ENCODE measurements around the gene BORCS5.

The BORCS5 gene

DNA sequence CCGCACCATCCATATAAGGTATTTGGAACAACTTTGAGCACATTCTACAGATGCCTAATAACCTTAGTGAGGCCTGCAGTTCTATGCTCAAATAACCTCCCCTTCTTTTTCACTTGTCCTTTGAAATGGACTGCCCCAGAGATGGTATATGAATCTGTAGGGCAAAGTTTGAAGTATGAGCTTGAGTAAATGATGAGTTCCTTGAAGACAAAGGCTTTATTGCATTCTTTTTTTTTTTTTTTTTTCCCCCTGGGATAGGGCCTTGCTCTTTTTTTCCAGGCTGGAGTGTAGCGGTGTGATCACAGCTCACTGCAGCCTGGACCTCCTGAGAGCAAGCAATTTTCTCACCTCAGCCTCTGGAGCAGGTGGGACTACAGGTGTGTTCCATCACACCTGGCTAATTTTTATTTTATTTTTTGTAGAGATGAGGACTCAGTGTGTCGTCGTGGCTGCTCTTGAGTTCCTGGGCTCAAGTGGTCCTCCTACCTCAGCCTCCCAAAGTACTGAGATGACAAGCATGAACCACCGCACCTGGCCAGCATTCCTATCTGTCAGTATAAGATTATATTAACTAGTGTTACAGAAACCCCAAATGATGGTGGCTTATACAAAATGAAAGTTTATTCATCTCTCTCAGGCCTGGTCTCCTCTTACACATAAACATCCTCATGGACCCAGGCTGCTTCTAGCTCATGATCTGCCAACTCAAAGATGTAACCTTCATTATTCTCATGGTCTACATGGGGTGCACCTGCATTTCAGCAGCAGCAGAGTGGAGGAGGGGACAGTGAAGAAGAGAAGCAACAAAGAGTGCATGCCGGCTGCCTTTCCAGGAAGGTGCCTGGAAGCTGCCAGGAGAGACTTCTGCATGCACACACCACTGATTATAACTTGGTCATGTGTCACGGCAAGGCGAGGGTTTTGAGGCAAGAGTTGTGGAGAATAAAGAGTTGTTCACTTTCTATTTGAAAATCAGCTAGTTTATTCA, 104.4 kb downstream of the BORCS5 start:
- TF ChIP-seq SIN3A (IDR thresholded peaks at IDR 0.05; ENCODE audit: borderline replicate concordance, insufficient read depth, low read length) = no peak
- no peak for TF ChIP-seq FOXP2 (optimal IDR thresholded peaks at IDR 0.05; ENCODE audit: borderline replicate concordance, extremely low read depth, extremely low read length, insufficient read depth)
- no peak for TF ChIP-seq POLR2AphosphoS5 (IDR thresholded peaks at IDR 0.05; ENCODE audit: low read depth, low read length)
- TF ChIP-seq, protein P1, sequence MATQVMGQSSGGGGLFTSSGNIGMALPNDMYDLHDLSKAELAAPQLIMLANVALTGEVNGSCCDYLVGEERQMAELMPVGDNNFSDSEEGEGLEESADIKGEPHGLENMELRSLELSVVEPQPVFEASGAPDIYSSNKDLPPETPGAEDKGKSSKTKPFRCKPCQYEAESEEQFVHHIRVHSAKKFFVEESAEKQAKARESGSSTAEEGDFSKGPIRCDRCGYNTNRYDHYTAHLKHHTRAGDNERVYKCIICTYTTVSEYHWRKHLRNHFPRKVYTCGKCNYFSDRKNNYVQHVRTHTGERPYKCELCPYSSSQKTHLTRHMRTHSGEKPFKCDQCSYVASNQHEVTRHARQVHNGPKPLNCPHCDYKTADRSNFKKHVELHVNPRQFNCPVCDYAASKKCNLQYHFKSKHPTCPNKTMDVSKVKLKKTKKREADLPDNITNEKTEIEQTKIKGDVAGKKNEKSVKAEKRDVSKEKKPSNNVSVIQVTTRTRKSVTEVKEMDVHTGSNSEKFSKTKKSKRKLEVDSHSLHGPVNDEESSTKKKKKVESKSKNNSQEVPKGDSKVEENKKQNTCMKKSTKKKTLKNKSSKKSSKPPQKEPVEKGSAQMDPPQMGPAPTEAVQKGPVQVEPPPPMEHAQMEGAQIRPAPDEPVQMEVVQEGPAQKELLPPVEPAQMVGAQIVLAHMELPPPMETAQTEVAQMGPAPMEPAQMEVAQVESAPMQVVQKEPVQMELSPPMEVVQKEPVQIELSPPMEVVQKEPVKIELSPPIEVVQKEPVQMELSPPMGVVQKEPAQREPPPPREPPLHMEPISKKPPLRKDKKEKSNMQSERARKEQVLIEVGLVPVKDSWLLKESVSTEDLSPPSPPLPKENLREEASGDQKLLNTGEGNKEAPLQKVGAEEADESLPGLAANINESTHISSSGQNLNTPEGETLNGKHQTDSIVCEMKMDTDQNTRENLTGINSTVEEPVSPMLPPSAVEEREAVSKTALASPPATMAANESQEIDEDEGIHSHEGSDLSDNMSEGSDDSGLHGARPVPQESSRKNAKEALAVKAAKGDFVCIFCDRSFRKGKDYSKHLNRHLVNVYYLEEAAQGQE (IDR thresholded peaks at IDR 0.05; ENCODE audit: insufficient read depth in 1 of 2, low read depth in 2 of 2, low read length in 2 of 2) = no peak
- TF ChIP-seq TAF1 (IDR thresholded peaks at IDR 0.05; ENCODE audit: borderline replicate concordance, insufficient read depth, low read length) = no peak

DNA sequence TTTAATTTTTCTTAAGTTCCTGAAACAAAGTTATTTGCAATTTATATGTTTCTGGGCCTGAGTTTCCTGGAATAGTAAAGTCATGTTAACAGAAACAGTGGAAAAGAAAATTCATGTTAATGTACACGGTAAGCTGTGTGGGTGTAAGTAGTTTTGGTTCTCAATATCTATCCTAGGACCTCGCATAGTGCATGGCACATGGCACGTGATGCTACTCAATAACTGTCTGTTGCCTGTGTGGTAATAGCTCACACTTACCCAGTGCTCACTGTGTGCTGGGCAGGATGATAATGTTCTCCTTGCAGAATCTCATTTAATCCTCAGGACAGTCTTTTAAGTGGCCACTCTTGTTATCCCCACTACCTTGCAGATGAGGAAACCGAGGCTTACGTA, 105.0 kb downstream of the BORCS5 start:
- TF ChIP-seq TAF1 (IDR thresholded peaks at IDR 0.05; ENCODE audit: borderline replicate concordance, insufficient read depth, low read length) = no peak
- TF ChIP-seq POLR2AphosphoS5 (IDR thresholded peaks at IDR 0.05; ENCODE audit: low read depth, low read length) = no peak
- no peak for TF ChIP-seq SIN3A (IDR thresholded peaks at IDR 0.05; ENCODE audit: borderline replicate concordance, insufficient read depth, low read length)
- TF ChIP-seq FOXP2 (optimal IDR thresholded peaks at IDR 0.05; ENCODE audit: borderline replicate concordance, extremely low read depth, extremely low read length, insufficient read depth) = no peak
- TF ChIP-seq, protein P1 (IDR thresholded peaks at IDR 0.05; ENCODE audit: insufficient read depth in 1 of 2, low read depth in 2 of 2, low read length in 2 of 2) = no peak

DNA sequence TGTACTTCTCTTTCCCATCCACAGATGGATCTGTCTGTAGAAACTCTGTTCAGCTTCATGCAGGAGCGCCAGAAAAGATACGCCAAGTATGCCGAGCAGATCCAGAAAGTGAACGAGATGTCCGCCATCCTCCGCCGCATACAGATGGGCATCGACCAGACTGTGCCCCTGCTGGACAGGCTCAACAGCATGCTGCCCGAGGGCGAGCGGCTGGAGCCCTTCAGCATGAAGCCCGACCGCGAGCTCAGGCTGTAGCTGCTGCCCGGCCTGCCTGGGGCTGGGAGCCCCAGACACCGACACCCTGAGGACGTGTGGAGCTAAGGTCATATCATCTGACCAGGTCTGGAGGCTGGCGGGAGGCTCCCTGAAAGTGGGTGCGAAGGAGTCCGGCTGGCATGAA, 108.6 kb downstream of the BORCS5 start:
- TF ChIP-seq SIN3A (IDR thresholded peaks at IDR 0.05; ENCODE audit: borderline replicate concordance, insufficient read depth, low read length) (no peak), FOXP2 (optimal IDR thresholded peaks at IDR 0.05; ENCODE audit: borderline replicate concordance, extremely low read depth, extremely low read length, insufficient read depth) (no peak), POLR2AphosphoS5 (IDR thresholded peaks at IDR 0.05; ENCODE audit: low read depth, low read length) (no peak), TAF1 (IDR thresholded peaks at IDR 0.05; ENCODE audit: borderline replicate concordance, insufficient read depth, low read length) (no peak)
- TF ChIP-seq, protein P1 (IDR thresholded peaks at IDR 0.05; ENCODE audit: insufficient read depth in 1 of 2, low read depth in 2 of 2, low read length in 2 of 2) = no peak

DNA sequence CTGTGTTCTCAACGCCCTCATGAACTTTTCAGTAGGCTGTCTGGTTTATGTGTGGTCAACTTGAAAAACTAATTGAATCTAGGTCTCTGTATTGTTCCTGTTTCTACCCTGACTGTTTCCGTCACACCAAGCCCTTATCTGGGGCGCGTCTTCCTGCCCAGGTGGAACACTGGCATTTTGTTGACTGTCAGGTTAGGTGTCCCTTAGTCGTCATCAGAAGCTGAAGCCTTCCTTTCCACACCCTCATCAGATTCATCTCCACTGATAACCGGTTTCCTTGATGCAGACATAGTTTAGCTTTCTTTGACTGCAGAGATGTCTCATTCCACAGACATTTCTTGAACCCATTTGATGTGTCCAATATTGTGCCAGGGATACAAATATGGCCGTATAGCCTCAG, 109.3 kb downstream of the BORCS5 start:
- TF ChIP-seq SIN3A (IDR thresholded peaks at IDR 0.05; ENCODE audit: borderline replicate concordance, insufficient read depth, low read length) = no peak
- no peak for TF ChIP-seq FOXP2 (optimal IDR thresholded peaks at IDR 0.05; ENCODE audit: borderline replicate concordance, extremely low read depth, extremely low read length, insufficient read depth)
- no peak for TF ChIP-seq POLR2AphosphoS5 (IDR thresholded peaks at IDR 0.05; ENCODE audit: low read depth, low read length)
- TF ChIP-seq TAF1 (IDR thresholded peaks at IDR 0.05; ENCODE audit: borderline replicate concordance, insufficient read depth, low read length) = no peak

DNA sequence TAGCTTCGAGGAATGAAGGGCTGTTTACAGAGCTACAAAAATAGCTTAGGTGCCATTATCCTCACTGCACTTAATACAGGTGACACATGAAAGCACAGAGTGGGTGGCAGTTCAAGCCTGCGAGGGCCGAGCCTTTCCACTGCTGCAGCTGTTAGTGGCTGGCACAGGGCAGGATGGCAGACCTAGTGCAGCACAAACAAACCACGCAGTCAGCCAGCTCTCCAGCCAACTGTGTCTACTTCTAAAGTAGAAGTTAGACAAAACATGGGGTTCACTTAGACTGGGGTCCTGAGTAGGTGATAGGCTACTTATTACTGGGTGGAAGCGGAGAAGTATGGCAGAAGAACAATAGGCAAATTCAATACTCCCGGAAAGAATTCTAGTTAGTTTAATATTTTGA, 110.4 kb downstream of the BORCS5 start:
- TF ChIP-seq FOXP2 (optimal IDR thresholded peaks at IDR 0.05; ENCODE audit: borderline replicate concordance, extremely low read depth, extremely low read length, insufficient read depth) (no peak), SIN3A (IDR thresholded peaks at IDR 0.05; ENCODE audit: borderline replicate concordance, insufficient read depth, low read length) (no peak), TAF1 (IDR thresholded peaks at IDR 0.05; ENCODE audit: borderline replicate concordance, insufficient read depth, low read length) (no peak), POLR2AphosphoS5 (IDR thresholded peaks at IDR 0.05; ENCODE audit: low read depth, low read length) (no peak)
- TF ChIP-seq, protein P1 (IDR thresholded peaks at IDR 0.05; ENCODE audit: insufficient read depth in 1 of 2, low read depth in 2 of 2, low read length in 2 of 2) = no peak

All from PFSK-1 (cell line).